Measurements from ENCODE around the gene SGSH.
A peak's percentile ranks its signal among the peaks of the same experiment; 100 is the strongest.
"Not testable (repeated sequence)": the region's sequence is repeated elsewhere in the genome, so short reads cannot be mapped to it uniquely, and the experiment has no call there.

Gene SGSH

GRCh38 chr17:80253631-80254395 is 33.7 kb upstream of the SGSH start:
- DNase-seq = no peak

GRCh38 chr17:80252871-80253270 is 32.7 kb upstream of the SGSH start:
- peak; percentile 59 for DNase-seq

GRCh38 chr17:80251966-80252365 is 31.8 kb upstream of the SGSH start:
- no peak for DNase-seq

GRCh38 chr17:80248894-80249710 is 29.0 kb upstream of the SGSH start:
- DNase-seq = no peak

GRCh38 chr17:80248001-80248893 is 28.1 kb upstream of the SGSH start:
- no peak for DNase-seq

- DNase-seq = no peak
Measured at GRCh38 chr17:80247561-80247960, 27.4 kb upstream of the SGSH start.

GRCh38 chr17:80246726-80247125 is 26.6 kb upstream of the SGSH start:
- no peak for DNase-seq

GRCh38 chr17:80246266-80246681 is 26.1 kb upstream of the SGSH start:
- no peak for DNase-seq

GRCh38 chr17:80245566-80246265 is 25.6 kb upstream of the SGSH start:
- no peak for DNase-seq

GRCh38 chr17:80244871-80245509 is 24.9 kb upstream of the SGSH start:
- DNase-seq = no peak

- not testable (repeated sequence) for DNase-seq
Measured at GRCh38 chr17:80244448-80244847, 24.3 kb upstream of the SGSH start.

GRCh38 chr17:80243526-80244433 is 23.6 kb upstream of the SGSH start:
- DNase-seq = no peak

- DNase-seq = no peak
Measured at GRCh38 chr17:80242505-80242904, 22.4 kb upstream of the SGSH start.

GRCh38 chr17:80237386-80237785 is 17.3 kb upstream of the SGSH start:
- DNase-seq = no peak

GRCh38 chr17:80236911-80237310 is 16.8 kb upstream of the SGSH start:
- no peak for DNase-seq

- DNase-seq = no peak
Measured at GRCh38 chr17:80233202-80233601, 13.1 kb upstream of the SGSH start.

- no peak for DNase-seq
Measured at GRCh38 chr17:80232438-80232837, 12.3 kb upstream of the SGSH start.

GRCh38 chr17:80229011-80229410 is 8.9 kb upstream of the SGSH start:
- DNase-seq = no peak

GRCh38 chr17:80228477-80228876 is 8.3 kb upstream of the SGSH start:
- no peak for DNase-seq

- DNase-seq = no peak
Measured at GRCh38 chr17:80227666-80228065, 7.5 kb upstream of the SGSH start.

- DNase-seq = no peak
Measured at GRCh38 chr17:80227156-80227555, 7.0 kb upstream of the SGSH start.

Measured in activated gamma-delta T cell (primary cell).